HG02840 (cell line): ENCODE data around the gene HEXA.

Experiments
- ATAC-seq: cut with Tn5 transposase; IDR thresholded peaks from one replicate; pipeline ENCODE4 v1.9.1; 2021; ENCODE audit warnings: mild to moderate bottlenecking, moderate library complexity, moderate number of reproducible peaks; ENCODE audit not compliant: unreplicated experiment, low FRiP score

Gene HEXA

GRCh38 chr15:72323752-72324151, 52.1 kb downstream of the HEXA start:
- no peak for ATAC-seq

- ATAC-seq = no peak
Observed at GRCh38 chr15:72319985-72320671, 55.7 kb downstream of the HEXA start, which contains the start of gene CELF6. Gene CELF6 (minus strand): TSS chr15:72320157. CDS start chr15:72319874, 283 bp downstream.

- no peak for ATAC-seq
Observed at GRCh38 chr15:72319360-72319984, 56.3 kb downstream of the HEXA start.

- ATAC-seq = no peak
Observed at GRCh38 chr15:72318408-72318942, 57.3 kb downstream of the HEXA start.

GRCh38 chr15:72315706-72316370, 60.0 kb downstream of the HEXA start:
- no peak for ATAC-seq

GRCh38 chr15:72313881-72314280, 61.9 kb downstream of the HEXA start:
- ATAC-seq = no peak

GRCh38 chr15:72313448-72313840, 62.4 kb downstream of the HEXA start:
- ATAC-seq = no peak

GRCh38 chr15:72312605-72313447, 63.0 kb downstream of the HEXA start:
- ATAC-seq = no peak

- no peak for ATAC-seq
Observed at GRCh38 chr15:72307026-72307425, 68.8 kb downstream of the HEXA start.

- no peak for ATAC-seq
Observed at GRCh38 chr15:72306211-72306785, 69.5 kb downstream of the HEXA start.

- no peak for ATAC-seq
Observed at GRCh38 chr15:72304596-72304995, 71.2 kb downstream of the HEXA start.

- no peak for ATAC-seq
Observed at GRCh38 chr15:72302955-72303354, 72.9 kb downstream of the HEXA start.
